Transverse colon (tissue), 3 donors: Measurements from ENCODE around the gene HEG1.

ENCODE experiments used
- CTCF ChIP-seq, 5 experiments: fragments of 200-600 bp in 3 of 5; fragments of 450-650 bp in 2 of 5; sonication (generic) in 3 of 5; IDR thresholded peaks; 1 replicate in 2 of 5; 2 replicates in 3 of 5; pipeline ENCODE4 v1.5.1; 2016 to 2017; ENCODE audit warnings: antibody characterized with exemption in 5 of 5, inconsistent platforms in 3 of 5, mild to moderate bottlenecking in 2 of 5, moderate library complexity in 1 of 5
- EP300 ChIP-seq: sonication (generic); formaldehyde crosslinking; IDR thresholded peaks from one replicate; pipeline ENCODE4 v1.6.1; 2017; ENCODE audit warnings: antibody characterized with exemption, low read depth

GRCh38 chr3:125073390-125073905 lies 17.7 kb upstream of the HEG1 start:
- TF ChIP-seq CTCF (IDR thresholded peaks at IDR 0.05) (no peak), EP300 (no peak)
